Fibroblast of pulmonary artery (primary cell): ENCODE measurements around the gene TRAPPC2.
A peak's percentile ranks its signal among the peaks of the same experiment; 100 is the strongest.

Experiments used
- DNase-seq: peaks from one replicate; pipeline ENCODE4 v3.0.0-alpha.2; 2010; ENCODE audit warnings: low read depth
- H3K4me3 ChIP-seq: replicated peaks from 2 replicates; pipeline ENCODE4 v1.5.1; 2011; ENCODE audit warnings: low read depth, mild to moderate bottlenecking, control low read depth, low read length, moderate library complexity
- CTCF ChIP-seq: IDR thresholded peaks from 2 replicates; pipeline ENCODE4 v1.5.1; 2011; ENCODE audit warnings: mild to moderate bottlenecking, control low read depth, low read length, inconsistent platforms; ENCODE audit errors: missing control alignments

Gene TRAPPC2

GRCh38 chrX:13750812-13751211 is 16.4 kb upstream of the TRAPPC2 start:
- DNase-seq, result no peak
- H3K4me3 ChIP-seq, result no peak overlapping the region
- TF ChIP-seq CTCF, result no peak

- TF ChIP-seq CTCF, result peak; percentile 56
- H3K4me3 ChIP-seq, result no peak overlapping the region
- peak; percentile 55 for DNase-seq
Measured at GRCh38 chrX:13750204-13750603, 15.8 kb upstream of the TRAPPC2 start.

GRCh38 chrX:13748486-13748885 is 14.1 kb upstream of the TRAPPC2 start:
- no peak for DNase-seq
- no peak overlapping the region for H3K4me3 ChIP-seq
- no peak for TF ChIP-seq CTCF

GRCh38 chrX:13747836-13748235 is 13.4 kb upstream of the TRAPPC2 start:
- no peak overlapping the region for H3K4me3 ChIP-seq
- peak; percentile 60 for TF ChIP-seq CTCF
- peak; percentile 83 for DNase-seq

GRCh38 chrX:13742397-13743176 is 8.2 kb upstream of the TRAPPC2 start:
- no peak for DNase-seq
- TF ChIP-seq CTCF, result no peak
- H3K4me3 ChIP-seq, result no peak overlapping the region

- no peak for TF ChIP-seq CTCF
- DNase-seq, result no peak
- no peak overlapping the region for H3K4me3 ChIP-seq
Measured at GRCh38 chrX:13741695-13742094, 7.3 kb upstream of the TRAPPC2 start.

- H3K4me3 ChIP-seq, result peak overlapping the region; percentile 82
- DNase-seq, result no peak
- no peak for TF ChIP-seq CTCF
Measured at GRCh38 chrX:13733506-13733905, 914 bp downstream of the TRAPPC2 start.
